Measurements from ENCODE around the gene GATM.

DNA sequence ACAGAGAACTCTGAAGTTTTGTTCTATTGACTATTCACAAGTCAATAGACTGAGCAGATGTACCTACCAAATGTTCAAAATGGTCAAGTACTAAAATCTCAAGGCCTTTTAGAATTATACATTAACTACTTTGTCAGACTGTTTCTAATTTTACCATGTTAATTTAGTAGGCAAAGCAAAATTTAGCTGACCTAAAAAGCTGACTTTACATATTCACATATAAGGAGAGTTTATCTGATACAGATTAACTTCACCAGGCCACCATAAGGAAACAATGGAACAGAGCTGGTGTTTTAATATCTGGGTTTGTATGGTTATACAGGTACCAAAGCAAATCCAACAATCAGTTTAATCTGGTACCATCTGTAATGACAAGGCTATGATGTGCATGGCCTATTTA, 15.9 kb downstream of the GATM start:
- TF ChIP-seq, protein P1, sequence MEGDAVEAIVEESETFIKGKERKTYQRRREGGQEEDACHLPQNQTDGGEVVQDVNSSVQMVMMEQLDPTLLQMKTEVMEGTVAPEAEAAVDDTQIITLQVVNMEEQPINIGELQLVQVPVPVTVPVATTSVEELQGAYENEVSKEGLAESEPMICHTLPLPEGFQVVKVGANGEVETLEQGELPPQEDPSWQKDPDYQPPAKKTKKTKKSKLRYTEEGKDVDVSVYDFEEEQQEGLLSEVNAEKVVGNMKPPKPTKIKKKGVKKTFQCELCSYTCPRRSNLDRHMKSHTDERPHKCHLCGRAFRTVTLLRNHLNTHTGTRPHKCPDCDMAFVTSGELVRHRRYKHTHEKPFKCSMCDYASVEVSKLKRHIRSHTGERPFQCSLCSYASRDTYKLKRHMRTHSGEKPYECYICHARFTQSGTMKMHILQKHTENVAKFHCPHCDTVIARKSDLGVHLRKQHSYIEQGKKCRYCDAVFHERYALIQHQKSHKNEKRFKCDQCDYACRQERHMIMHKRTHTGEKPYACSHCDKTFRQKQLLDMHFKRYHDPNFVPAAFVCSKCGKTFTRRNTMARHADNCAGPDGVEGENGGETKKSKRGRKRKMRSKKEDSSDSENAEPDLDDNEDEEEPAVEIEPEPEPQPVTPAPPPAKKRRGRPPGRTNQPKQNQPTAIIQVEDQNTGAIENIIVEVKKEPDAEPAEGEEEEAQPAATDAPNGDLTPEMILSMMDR (IDR thresholded peaks at IDR 0.05), result no peak
- TF ChIP-seq POLR2A (IDR thresholded peaks at IDR 0.05), result no peak

Measured in testis (tissue), 2 donors.